Measurements from ENCODE around the gene CHAD. TPM values are rescaled to one million over a fixed set of nuclear protein-coding genes. Genes with fewer than 3 reads are reported as not detected.

The CHAD gene
- total RNA-seq, 1 experiment from 2014 or later: 0.09 TPM

DNA sequence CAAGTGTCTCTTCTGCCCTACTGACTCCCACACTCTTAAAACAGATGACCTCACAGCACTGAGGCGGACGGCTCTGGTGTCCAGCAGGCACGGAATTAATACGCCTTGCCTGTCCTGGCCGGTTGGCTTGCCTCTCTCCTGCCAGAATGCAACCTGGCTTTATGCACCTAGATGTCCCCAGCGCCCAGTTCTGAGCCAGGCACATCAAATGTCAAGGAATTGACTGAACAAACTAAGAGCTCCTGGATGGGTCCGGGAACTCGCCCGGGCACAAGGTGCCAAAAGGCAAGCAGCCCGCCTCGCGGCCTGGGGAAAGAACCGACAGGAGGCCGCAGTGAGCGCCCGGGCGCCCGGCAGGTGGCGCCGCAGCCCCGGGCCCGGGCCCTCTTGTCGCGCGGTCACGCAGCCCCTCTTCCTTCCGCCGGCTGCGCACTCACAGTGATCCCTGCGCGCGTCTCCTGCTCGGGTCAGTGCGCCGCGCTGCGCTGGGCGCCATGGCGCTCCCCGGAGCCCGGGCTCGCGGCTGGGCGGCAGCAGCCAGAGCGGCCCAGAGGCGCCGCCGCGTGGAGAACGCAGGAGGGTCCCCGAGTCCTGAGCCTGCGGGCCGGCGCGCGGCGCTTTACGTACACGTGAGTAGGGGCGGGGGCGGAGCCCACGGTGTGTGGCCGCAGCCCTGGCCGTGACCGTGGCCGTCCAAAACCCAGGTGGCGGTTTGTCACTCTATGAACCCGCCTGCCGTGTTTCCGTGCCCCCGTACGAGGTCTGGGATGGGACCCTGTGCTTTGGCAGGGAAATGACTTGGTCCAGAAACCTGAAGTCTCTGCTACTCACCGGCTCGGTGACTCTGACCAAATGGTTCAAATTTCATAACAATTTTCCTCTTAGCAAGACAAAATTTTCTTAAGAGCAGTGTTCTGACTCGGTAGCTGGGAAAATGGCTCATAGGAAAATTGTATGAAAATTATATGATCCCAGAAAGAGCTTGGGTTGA is 10.0 kb upstream of the CHAD start, which contains the start of gene RSAD1 (continued):
- TF ChIP-seq ZNF416 (CRISPR knock-in tag; IDR thresholded peaks at IDR 0.05): 0 out of 2 replicates have a peak, but pooled peaks have one; percentile 9
- TF ChIP-seq ZNF232 (CRISPR knock-in tag; IDR thresholded peaks at IDR 0.05): no peak
- peak; percentile 85 for TF ChIP-seq TP53 (CRISPR knock-in tag; IDR thresholded peaks at IDR 0.05)
- TF ChIP-seq, protein P1, sequence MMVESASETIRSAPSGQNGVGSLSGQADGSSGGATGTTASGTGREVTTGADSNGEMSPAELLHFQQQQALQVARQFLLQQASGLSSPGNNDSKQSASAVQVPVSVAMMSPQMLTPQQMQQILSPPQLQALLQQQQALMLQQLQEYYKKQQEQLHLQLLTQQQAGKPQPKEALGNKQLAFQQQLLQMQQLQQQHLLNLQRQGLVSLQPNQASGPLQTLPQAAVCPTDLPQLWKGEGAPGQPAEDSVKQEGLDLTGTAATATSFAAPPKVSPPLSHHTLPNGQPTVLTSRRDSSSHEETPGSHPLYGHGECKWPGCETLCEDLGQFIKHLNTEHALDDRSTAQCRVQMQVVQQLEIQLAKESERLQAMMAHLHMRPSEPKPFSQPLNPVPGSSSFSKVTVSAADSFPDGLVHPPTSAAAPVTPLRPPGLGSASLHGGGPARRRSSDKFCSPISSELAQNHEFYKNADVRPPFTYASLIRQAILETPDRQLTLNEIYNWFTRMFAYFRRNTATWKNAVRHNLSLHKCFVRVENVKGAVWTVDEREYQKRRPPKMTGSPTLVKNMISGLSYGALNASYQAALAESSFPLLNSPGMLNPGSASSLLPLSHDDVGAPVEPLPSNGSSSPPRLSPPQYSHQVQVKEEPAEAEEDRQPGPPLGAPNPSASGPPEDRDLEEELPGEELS (CRISPR knock-in tag; IDR thresholded peaks at IDR 0.05): peak; percentile 53; the same call in 1 of the 2 replicates
- TF ChIP-seq MXD4 (CRISPR knock-in tag; IDR thresholded peaks at IDR 0.05; ENCODE audit: borderline replicate concordance): no peak
- TF ChIP-seq ZNF263 (CRISPR knock-in tag; IDR thresholded peaks at IDR 0.05; ENCODE audit: low read depth): peak; percentile 40; the same call in 1 of the 2 replicates
- TF ChIP-seq, protein P2, sequence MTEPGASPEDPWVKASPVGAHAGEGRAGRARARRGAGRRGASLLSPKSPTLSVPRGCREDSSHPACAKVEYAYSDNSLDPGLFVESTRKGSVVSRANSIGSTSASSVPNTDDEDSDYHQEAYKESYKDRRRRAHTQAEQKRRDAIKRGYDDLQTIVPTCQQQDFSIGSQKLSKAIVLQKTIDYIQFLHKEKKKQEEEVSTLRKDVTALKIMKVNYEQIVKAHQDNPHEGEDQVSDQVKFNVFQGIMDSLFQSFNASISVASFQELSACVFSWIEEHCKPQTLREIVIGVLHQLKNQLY (CRISPR knock-in tag; IDR thresholded peaks at IDR 0.05): no peak

DNA sequence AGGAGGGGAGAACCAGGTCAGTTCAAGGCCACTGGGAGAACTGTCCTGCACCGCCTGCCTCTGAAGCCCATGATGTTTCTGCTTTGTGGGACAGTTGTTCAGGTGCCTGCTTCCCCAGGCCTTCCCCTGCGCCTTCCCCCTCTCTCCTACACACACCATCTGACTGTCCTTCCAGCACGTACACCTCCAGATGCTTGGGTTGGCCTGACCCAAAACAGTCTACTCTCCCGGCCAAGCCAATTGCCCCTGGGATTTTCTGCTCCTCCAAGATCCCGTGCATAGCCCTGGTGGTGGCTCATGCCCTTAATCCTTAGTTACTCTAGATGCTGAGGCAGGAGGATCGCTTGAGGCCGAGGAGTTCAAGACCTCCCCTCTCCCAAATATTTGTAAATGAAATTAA is 9.3 kb upstream of the CHAD start:
- H3K9me3 Mint-ChIP-seq: no peaks in the 10 kb centered on the region
- TF ChIP-seq, protein P3, sequence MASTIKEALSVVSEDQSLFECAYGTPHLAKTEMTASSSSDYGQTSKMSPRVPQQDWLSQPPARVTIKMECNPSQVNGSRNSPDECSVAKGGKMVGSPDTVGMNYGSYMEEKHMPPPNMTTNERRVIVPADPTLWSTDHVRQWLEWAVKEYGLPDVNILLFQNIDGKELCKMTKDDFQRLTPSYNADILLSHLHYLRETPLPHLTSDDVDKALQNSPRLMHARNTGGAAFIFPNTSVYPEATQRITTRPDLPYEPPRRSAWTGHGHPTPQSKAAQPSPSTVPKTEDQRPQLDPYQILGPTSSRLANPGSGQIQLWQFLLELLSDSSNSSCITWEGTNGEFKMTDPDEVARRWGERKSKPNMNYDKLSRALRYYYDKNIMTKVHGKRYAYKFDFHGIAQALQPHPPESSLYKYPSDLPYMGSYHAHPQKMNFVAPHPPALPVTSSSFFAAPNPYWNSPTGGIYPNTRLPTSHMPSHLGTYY (CRISPR knock-in tag; IDR thresholded peaks at IDR 0.05): no peak
- TF ChIP-seq, protein P4, sequence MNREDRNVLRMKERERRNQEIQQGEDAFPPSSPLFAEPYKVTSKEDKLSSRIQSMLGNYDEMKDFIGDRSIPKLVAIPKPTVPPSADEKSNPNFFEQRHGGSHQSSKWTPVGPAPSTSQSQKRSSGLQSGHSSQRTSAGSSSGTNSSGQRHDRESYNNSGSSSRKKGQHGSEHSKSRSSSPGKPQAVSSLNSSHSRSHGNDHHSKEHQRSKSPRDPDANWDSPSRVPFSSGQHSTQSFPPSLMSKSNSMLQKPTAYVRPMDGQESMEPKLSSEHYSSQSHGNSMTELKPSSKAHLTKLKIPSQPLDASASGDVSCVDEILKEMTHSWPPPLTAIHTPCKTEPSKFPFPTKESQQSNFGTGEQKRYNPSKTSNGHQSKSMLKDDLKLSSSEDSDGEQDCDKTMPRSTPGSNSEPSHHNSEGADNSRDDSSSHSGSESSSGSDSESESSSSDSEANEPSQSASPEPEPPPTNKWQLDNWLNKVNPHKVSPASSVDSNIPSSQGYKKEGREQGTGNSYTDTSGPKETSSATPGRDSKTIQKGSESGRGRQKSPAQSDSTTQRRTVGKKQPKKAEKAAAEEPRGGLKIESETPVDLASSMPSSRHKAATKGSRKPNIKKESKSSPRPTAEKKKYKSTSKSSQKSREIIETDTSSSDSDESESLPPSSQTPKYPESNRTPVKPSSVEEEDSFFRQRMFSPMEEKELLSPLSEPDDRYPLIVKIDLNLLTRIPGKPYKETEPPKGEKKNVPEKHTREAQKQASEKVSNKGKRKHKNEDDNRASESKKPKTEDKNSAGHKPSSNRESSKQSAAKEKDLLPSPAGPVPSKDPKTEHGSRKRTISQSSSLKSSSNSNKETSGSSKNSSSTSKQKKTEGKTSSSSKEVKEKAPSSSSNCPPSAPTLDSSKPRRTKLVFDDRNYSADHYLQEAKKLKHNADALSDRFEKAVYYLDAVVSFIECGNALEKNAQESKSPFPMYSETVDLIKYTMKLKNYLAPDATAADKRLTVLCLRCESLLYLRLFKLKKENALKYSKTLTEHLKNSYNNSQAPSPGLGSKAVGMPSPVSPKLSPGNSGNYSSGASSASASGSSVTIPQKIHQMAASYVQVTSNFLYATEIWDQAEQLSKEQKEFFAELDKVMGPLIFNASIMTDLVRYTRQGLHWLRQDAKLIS (CRISPR knock-in tag; IDR thresholded peaks at IDR 0.05; ENCODE audit: borderline replicate concordance): no peak
- no peak for TF ChIP-seq FOXK1 (CRISPR knock-in tag; IDR thresholded peaks at IDR 0.05)
- TF ChIP-seq MXD4 (CRISPR knock-in tag; IDR thresholded peaks at IDR 0.05; ENCODE audit: borderline replicate concordance): no peak
- no peak for TF ChIP-seq SMAD3 (CRISPR knock-in tag; IDR thresholded peaks at IDR 0.05; ENCODE audit: borderline replicate concordance)
- TF ChIP-seq, protein P5, sequence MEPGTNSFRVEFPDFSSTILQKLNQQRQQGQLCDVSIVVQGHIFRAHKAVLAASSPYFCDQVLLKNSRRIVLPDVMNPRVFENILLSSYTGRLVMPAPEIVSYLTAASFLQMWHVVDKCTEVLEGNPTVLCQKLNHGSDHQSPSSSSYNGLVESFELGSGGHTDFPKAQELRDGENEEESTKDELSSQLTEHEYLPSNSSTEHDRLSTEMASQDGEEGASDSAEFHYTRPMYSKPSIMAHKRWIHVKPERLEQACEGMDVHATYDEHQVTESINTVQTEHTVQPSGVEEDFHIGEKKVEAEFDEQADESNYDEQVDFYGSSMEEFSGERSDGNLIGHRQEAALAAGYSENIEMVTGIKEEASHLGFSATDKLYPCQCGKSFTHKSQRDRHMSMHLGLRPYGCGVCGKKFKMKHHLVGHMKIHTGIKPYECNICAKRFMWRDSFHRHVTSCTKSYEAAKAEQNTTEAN (CRISPR knock-in tag; IDR thresholded peaks at IDR 0.05): no peak
- TF ChIP-seq GABPB1 (CRISPR knock-in tag; IDR thresholded peaks at IDR 0.05): no peak
- TF ChIP-seq NFYB (CRISPR knock-in tag; conservative IDR thresholded peaks at IDR 0.05; ENCODE audit: low read depth): no peak
- no peak for TF ChIP-seq RELA (CRISPR knock-in tag; IDR thresholded peaks at IDR 0.05; ENCODE audit: borderline replicate concordance)
- TF ChIP-seq, protein P6, sequence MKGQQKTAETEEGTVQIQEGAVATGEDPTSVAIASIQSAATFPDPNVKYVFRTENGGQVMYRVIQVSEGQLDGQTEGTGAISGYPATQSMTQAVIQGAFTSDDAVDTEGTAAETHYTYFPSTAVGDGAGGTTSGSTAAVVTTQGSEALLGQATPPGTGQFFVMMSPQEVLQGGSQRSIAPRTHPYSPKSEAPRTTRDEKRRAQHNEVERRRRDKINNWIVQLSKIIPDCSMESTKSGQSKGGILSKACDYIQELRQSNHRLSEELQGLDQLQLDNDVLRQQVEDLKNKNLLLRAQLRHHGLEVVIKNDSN (CRISPR knock-in tag; IDR thresholded peaks at IDR 0.05): no peak
- DNase-seq (ENCODE audit: low spot score) (no peak), ATAC-seq (no peak)
- peaks cover 14% of the 10 kb centered on the region for H3K4me1 Mint-ChIP-seq
- ChIA-PET CTCF (interaction anchor here (0.6 to 2.8 kb wide), 13 partner anchors 12 to 357 kb away, joined by 3 to 42 read pairs (median 4); partner anchors contain the start of genes CACNA1G and LRRC59), POLR2A (interaction anchor here (0.6 kb wide), 1 partner anchor 81 kb away, joined by 3 read pairs; the partner anchor contains the start of gene LRRC59)
- H3K36me3 Mint-ChIP-seq: peaks cover 5% of the 10 kb centered on the region
- no peak overlapping the region; the same call in 1 of the 2 replicates for H3K27ac Mint-ChIP-seq
- H3K4me3 Mint-ChIP-seq: peak overlapping the region; percentile 70
- H3K27me3 Mint-ChIP-seq (ENCODE audit: low read depth): peaks cover 20% of the 10 kb centered on the region
